Astrocyte of the cerebellum (primary cell): Measurements from ENCODE around the gene KDM8.

Source experiments
- DNase-seq: peaks from one replicate; pipeline ENCODE4 v3.0.0-alpha.2; 2011; ENCODE audit warnings: low read depth
- H3K4me3 ChIP-seq: 2 replicates; pipeline ENCODE4 v1.5.1; 2011; ENCODE audit warnings: mild to moderate bottlenecking, low read depth, low read length, moderate library complexity
- in situ Hi-C: cut with HindIII; loops from 2 replicates; pipeline ENCODE4 v1.10.0; 2017; ENCODE audit warnings: low sequenced_read_pairs
- TF ChIP-seq, protein P1 (sequence below): IDR thresholded peaks from 2 replicates; pipeline ENCODE4 v1.5.1; 2012; ENCODE audit warnings: low read length, low read depth, moderate library complexity, mild to moderate bottlenecking; ENCODE audit errors: missing control alignments

The KDM8 gene

DNA sequence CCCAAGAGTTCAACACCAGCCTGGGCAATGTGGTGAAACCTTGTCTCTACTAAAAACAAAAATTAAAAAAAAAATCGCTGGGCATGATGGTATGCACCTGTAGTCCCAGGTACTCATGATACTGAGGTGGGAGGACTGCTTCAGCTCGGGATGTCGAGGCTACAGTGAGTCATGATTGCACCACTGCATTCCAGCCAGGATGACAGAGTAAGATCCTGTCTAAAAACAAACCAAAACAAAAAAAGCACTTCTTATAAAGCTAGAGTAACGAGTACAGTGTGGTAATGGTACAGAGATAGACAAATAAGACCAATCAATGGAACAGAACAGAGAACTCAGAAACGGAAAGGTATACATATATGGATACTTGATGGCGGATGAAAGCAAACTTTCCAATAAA, 60.8 kb downstream of the KDM8 start:
- TF ChIP-seq, protein P1, sequence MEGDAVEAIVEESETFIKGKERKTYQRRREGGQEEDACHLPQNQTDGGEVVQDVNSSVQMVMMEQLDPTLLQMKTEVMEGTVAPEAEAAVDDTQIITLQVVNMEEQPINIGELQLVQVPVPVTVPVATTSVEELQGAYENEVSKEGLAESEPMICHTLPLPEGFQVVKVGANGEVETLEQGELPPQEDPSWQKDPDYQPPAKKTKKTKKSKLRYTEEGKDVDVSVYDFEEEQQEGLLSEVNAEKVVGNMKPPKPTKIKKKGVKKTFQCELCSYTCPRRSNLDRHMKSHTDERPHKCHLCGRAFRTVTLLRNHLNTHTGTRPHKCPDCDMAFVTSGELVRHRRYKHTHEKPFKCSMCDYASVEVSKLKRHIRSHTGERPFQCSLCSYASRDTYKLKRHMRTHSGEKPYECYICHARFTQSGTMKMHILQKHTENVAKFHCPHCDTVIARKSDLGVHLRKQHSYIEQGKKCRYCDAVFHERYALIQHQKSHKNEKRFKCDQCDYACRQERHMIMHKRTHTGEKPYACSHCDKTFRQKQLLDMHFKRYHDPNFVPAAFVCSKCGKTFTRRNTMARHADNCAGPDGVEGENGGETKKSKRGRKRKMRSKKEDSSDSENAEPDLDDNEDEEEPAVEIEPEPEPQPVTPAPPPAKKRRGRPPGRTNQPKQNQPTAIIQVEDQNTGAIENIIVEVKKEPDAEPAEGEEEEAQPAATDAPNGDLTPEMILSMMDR, result no peak
- DNase-seq, result no peak
- in situ Hi-C loops, result no loop called here
- no peak overlapping the region for H3K4me3 ChIP-seq

DNA sequence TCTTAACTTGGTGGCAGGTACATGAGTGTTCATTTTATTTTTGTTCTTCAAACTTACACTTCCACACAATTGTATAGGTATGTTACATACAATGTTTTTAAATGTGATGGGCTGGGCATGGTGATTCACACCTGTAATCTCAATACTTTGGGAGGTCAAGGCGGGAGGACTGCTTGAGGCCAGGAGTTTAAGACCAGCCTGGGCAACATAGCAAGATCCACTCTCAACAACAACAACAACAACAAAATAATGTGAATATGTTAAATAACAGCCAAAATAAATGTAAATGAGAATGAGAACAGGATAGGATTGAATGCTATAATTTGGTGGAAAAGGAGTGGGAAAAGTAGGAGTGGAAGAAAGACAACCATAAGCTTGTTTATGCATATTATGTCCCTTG, 62.7 kb downstream of the KDM8 start:
- TF ChIP-seq, protein P1, result no peak
- no peak for DNase-seq
- no peak overlapping the region for H3K4me3 ChIP-seq
- in situ Hi-C loops, result no loop called here

DNA sequence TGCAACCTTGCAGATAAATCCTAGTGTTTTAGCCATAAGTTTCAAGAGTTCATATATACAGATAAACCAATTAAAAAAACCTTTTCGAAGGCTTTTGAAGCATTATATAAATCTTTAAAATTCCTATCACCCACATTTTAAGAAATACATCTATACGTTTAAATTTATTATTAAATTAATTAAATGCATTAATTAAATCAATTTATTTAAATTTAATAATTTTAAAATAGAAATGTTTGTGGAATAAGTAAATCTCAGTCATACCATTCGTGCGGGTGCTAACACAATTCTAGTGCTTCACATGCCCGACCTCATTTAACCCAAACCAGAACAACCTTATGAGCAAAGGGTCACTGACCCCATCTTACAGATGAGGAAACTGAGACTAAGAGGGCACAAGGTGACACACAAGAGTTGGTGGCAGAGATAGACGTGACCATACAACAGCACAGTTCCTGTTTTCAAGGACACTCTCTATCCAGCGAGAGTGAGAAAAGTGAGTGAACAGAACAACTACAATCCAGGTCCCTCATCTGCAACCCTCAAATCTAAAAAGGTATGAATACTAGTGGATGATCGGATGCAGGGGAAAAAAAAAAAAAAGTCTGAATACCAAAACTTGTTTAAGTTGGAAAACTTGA, 63.8 kb downstream of the KDM8 start:
- no peak for DNase-seq
- TF ChIP-seq, protein P1, result no peak
- in situ Hi-C loops, result no loop called here
- no peak overlapping the region for H3K4me3 ChIP-seq

DNA sequence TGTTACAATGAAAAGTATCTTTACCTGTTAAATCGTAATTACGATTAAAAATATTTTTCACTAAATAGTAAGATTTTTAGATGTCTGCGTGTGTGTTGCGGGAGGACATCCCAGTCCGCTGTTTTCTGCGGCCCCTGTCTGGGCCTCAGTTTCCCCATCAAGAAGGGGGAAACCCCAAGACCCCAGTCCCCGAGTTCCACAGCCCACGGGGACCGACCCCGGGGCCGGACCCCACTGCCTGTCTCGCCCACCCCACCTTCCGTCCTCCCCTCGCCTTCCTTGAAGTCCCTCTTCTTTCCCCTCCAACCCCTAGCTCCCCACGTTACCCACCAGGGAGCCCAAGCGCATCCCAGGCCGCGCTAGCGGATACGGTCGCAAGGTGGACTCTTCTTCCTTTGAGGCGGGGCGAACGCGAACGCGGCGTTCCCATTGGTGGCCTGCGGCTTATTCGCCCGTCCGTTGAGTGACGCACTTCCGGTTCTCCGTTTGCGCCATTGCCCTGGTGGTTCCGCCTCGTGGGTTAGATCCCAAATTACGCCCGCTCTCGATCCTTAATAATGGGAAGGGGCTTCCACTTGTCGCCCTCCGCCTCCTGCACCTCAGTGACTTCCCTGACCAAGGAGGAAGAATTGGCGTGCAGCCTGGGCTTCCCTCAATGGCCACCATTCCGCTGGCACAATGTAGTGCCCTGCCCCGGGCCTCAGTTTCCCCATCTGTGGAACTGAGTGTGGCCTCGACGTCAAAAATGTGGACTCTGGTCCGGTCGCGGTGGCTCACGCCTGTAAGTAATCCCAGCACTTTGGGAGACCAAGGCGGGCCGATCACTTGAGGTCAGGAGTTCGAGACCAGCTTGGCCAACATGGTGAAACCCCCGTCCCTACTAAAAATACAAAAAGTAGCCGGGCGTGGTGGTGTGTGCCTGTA, 65.3 kb downstream of the KDM8 start, which contains the start of gene NSMCE1:
Gene NSMCE1, minus strand, starts transcription at position 397 of the 924 bp plus-strand sequence. CDS start 11,202 bp downstream, outside the sequence.
- peak within 1 kb of the TSS; percentile 80 for H3K4me3 ChIP-seq
- TF ChIP-seq, protein P1, result peak; percentile 37
- DNase-seq, result peak; percentile 91
- in situ Hi-C loops, result no loop called here

DNA sequence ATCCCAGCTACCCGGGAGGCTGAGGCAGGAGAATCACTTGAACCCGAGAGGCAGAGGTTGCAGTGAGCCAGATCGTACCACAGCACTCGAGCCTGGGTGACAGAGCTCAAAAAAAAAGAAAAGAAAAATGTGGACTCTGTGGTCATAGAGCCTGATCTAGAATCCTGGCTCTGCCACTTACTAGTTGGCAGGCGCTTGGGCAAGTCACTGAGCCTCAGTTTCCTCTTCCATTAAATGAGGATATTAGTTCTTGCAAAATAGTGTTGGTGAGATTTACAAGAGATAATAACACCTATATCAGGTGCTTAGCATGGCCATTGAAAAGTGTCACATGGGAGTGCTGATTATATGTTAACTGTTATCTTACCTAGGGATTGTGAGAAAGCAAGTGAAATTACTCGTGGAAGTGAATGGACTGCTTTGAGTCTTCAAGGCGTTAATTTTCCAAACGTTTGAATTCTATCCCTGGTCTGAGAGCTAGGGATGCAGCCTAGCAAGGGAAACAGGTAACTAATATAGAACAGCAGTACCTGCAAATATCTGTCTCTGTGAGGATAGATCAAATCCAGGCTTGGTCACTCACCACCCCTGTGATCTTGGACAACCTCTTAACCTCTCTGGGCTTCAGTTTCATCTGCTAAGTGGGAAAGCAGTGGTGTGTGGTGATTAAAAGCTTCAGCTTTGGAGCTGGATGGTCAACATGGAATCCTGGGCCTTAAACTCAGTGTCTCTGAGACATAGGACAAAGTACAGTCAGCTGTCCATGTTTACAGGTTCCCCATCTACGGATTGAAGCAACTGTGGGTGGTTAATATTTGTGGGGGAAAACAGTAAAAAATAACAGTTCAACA, 66.2 kb downstream of the KDM8 start:
- TF ChIP-seq, protein P1, result no peak
- in situ Hi-C loops, result no loop called here
- no peak for DNase-seq

DNA sequence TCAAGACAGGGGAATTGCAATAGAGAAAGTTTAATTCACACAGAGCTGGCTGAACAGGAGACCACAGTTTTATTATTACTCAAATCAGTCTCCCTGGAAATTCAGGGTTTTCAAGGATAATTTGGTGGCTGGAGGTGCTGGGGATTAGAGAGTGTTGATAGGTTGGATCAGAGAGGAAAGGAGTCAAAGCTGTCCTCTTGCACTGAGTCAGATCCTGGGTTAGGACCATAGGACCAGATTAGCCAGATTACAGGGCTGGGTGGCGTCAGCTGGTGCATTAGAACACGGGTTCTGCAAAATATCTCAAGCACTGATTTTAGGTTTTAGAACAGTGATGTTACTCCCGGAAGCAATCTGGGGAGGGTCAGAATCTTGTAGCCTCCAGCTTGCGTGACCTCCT, 67.0 kb downstream of the KDM8 start:
- no peak for DNase-seq
- in situ Hi-C loops, result no loop called here
- TF ChIP-seq, protein P1, result no peak
- no peak overlapping the region for H3K4me3 ChIP-seq

More for the DNA sequence above, 66.2 kb downstream of the KDM8 start:
- peak overlapping the region; percentile 80 for H3K4me3 ChIP-seq
